WTC11 (cell line): Measurements from ENCODE around the gene TBC1D22A. TPM values are rescaled to one million over a fixed set of nuclear protein-coding genes. Genes with fewer than 3 reads are reported as not detected.

ENCODE experiments used
- ATAC-seq: fragments of 200-7000 bp; cut with Tn5 transposase; 2 replicates; pipeline ENCODE4 v1.10.0; 2021; ENCODE audit warnings: mild to moderate bottlenecking, moderate library complexity
- CTCF ChIA-PET: fragments of 300-600 bp; sonication (Branson Sonifier 250); formaldehyde crosslinking; loops from one replicate; lab custom pipeline; 2021; ENCODE audit warnings: antibody characterized with exemption; lab: Charles Lee
- POLR2A ChIA-PET: fragments of 350-600 bp; sonication (Branson Sonifier 250); formaldehyde crosslinking; loops from one replicate; lab custom pipeline; 2021; ENCODE audit warnings: antibody characterized with exemption; lab: Charles Lee
- DNase-seq: peaks from one replicate; pipeline ENCODE4 v3.0.0; 2021; ENCODE audit warnings: low spot score
- H3K27ac Mint-ChIP-seq: 2 replicates; pipeline ENCODE4 v1.8.0; 2021; ENCODE audit warnings: mixed read lengths
- H3K27me3 Mint-ChIP-seq: 2 replicates; pipeline ENCODE4 v1.8.0; 2021; ENCODE audit warnings: low read depth, mild to moderate bottlenecking, moderate library complexity, mixed read lengths
- H3K36me3 Mint-ChIP-seq: 2 replicates; pipeline ENCODE4 v1.8.0; 2021; ENCODE audit warnings: mixed read lengths
- H3K4me1 Mint-ChIP-seq: 2 replicates; pipeline ENCODE4 v1.8.0; 2022; ENCODE audit warnings: mixed read lengths
- H3K4me3 Mint-ChIP-seq: 2 replicates; pipeline ENCODE4 v1.8.0; 2021; ENCODE audit warnings: mild to moderate bottlenecking, moderate library complexity, mixed read lengths
- H3K9me3 Mint-ChIP-seq: 2 replicates; pipeline ENCODE4 v1.8.0; 2021; ENCODE audit warnings: mixed read lengths
- AR ChIP-seq: fragments of 250-450 bp; sonication (Bioruptor Pico); IDR thresholded peaks from 2 replicates; pipeline ENCODE4 v1.9.0; 2021; ENCODE audit warnings: mild to moderate bottlenecking
- ATF2 ChIP-seq: sonication (generic); formaldehyde crosslinking; IDR thresholded peaks from 2 replicates; pipeline ENCODE4 v1.8.1; 2022; ENCODE audit warnings: low read depth, missing genetic modification reagents, borderline replicate concordance
- ATF3 ChIP-seq: sonication (generic); formaldehyde crosslinking; conservative IDR thresholded peaks from 2 replicates; pipeline ENCODE4 v1.8.1; 2022; ENCODE audit warnings: mild to moderate bottlenecking, missing genetic modification reagents
- CBFB ChIP-seq: sonication (generic); formaldehyde crosslinking; IDR thresholded peaks from 2 replicates; pipeline ENCODE4 v1.8.1; 2022; ENCODE audit warnings: mild to moderate bottlenecking, low read depth, missing genetic modification reagents
- CTCF ChIP-seq: fragments of 200-600 bp; IDR thresholded peaks from 2 replicates; pipeline ENCODE4 v1.8.0; 2022; ENCODE audit warnings: antibody characterized with exemption
- E2F1 ChIP-seq: sonication (generic); formaldehyde crosslinking; IDR thresholded peaks from 2 replicates; pipeline ENCODE4 v1.8.0; 2022; ENCODE audit warnings: mild to moderate bottlenecking, missing genetic modification reagents
- GABPB1 ChIP-seq: sonication (generic); formaldehyde crosslinking; IDR thresholded peaks from 2 replicates; pipeline ENCODE4 v1.8.1; 2023; ENCODE audit warnings: mild to moderate bottlenecking, missing genetic modification reagents
- JAZF1 ChIP-seq: fragments of 250-450 bp; sonication (Bioruptor Pico); IDR thresholded peaks from 2 replicates; pipeline ENCODE4 v1.9.0; 2021; ENCODE audit warnings: moderate library complexity, mild to moderate bottlenecking, inconsistent platforms
- MXD4 ChIP-seq: fragments of 250-450 bp; sonication (Bioruptor Pico); IDR thresholded peaks from 2 replicates; pipeline ENCODE4 v1.8.0; 2021; ENCODE audit warnings: mild to moderate bottlenecking, moderate library complexity, borderline replicate concordance
- NFYB ChIP-seq: sonication (generic); formaldehyde crosslinking; conservative IDR thresholded peaks from 2 replicates; pipeline ENCODE4 v1.8.0; 2022; ENCODE audit warnings: low read depth, missing genetic modification reagents
- NR3C1 ChIP-seq: sonication (generic); formaldehyde crosslinking; conservative IDR thresholded peaks from 2 replicates; pipeline ENCODE4 v1.8.1; 2023; ENCODE audit warnings: low read depth, mild to moderate bottlenecking, missing genetic modification reagents
- TCF7 ChIP-seq: sonication (generic); formaldehyde crosslinking; IDR thresholded peaks from 2 replicates; pipeline ENCODE4 v1.8.0; 2022; ENCODE audit warnings: mild to moderate bottlenecking, low read depth, missing genetic modification reagents, moderate library complexity
- TEAD1 ChIP-seq: sonication (generic); formaldehyde crosslinking; IDR thresholded peaks from 2 replicates; pipeline ENCODE4 v1.8.0; 2022; ENCODE audit warnings: mild to moderate bottlenecking, missing genetic modification reagents
- ZNF121 ChIP-seq: sonication (generic); formaldehyde crosslinking; IDR thresholded peaks from 2 replicates; pipeline ENCODE4 v1.8.0; 2023; ENCODE audit warnings: missing genetic modification reagents
- ZNF219 ChIP-seq: sonication (generic); formaldehyde crosslinking; IDR thresholded peaks from 2 replicates; pipeline ENCODE4 v1.8.0; 2023; ENCODE audit warnings: missing genetic modification reagents, mild to moderate bottlenecking, borderline replicate concordance
- ZNF232 ChIP-seq: sonication (generic); formaldehyde crosslinking; IDR thresholded peaks from 2 replicates; pipeline ENCODE4 v1.8.0; 2022; ENCODE audit warnings: mild to moderate bottlenecking, missing genetic modification reagents
- ZNF263 ChIP-seq: sonication (generic); formaldehyde crosslinking; IDR thresholded peaks from 2 replicates; pipeline ENCODE4 v1.8.1; 2022; ENCODE audit warnings: low read depth, mild to moderate bottlenecking, moderate library complexity, missing genetic modification reagents
- ZNF317 ChIP-seq: sonication (generic); formaldehyde crosslinking; IDR thresholded peaks from 2 replicates; pipeline ENCODE4 v1.8.1; 2023; ENCODE audit warnings: low read depth, mild to moderate bottlenecking, moderate library complexity, missing genetic modification reagents, borderline replicate concordance
- ZNF396 ChIP-seq: fragments of 250-450 bp; sonication (Bioruptor Pico); IDR thresholded peaks from 2 replicates; pipeline ENCODE4 v1.8.0; 2021; ENCODE audit warnings: mild to moderate bottlenecking, moderate library complexity, borderline replicate concordance
- total RNA-seq: library from RNA; stranded (reverse); gene quantifications from 3 replicates; pipeline ENCODE4 v1.2.3, GENCODE V29; 2021

TBC1D22A gene
- total RNA-seq, 1 experiment from 2014 or later, result 18.1 TPM

GRCh38 chr22:47012589-47013370 lies 250.3 kb downstream of the TBC1D22A start:
- Mint-ChIP-seq H3K36me3 (no peaks in the 10 kb centered on the region), H3K27ac (peak overlapping the region; percentile 69), H3K4me3 (no peak overlapping the region), H3K9me3 (no peaks in the 10 kb centered on the region), H3K27me3 (no peaks in the 10 kb centered on the region), H3K4me1 (peaks cover 13% of the 10 kb centered on the region)
- ATAC-seq (peak; percentile 61), DNase-seq (no peak)
- ChIA-PET POLR2A (no interaction called here), CTCF (interaction anchor here (0.6 to 2.2 kb wide), 32 partner anchors 10 to 449 kb away, joined by 3 to 18 read pairs (median 5); no protein-coding TSS in a partner anchor)
- 0 out of 2 replicates have a peak, but pooled peaks have one; percentile 17 for TF ChIP-seq CTCF
- TF ChIP-seq AR, result no peak
- no peak for TF ChIP-seq MXD4 (CRISPR knock-in tag)
- no peak for TF ChIP-seq ZNF219 (CRISPR knock-in tag)
- TF ChIP-seq NR3C1, result no peak
- TF ChIP-seq TEAD1 (CRISPR knock-in tag), result no peak

GRCh38 chr22:47013861-47014635 lies 251.6 kb downstream of the TBC1D22A start:
- no peak for TF ChIP-seq ZNF121 (CRISPR knock-in tag)
- TF ChIP-seq CBFB (CRISPR knock-in tag), result no peak
- TF ChIP-seq ZNF263 (CRISPR knock-in tag), result no peak
- TF ChIP-seq JAZF1, result no peak
- TF ChIP-seq ZNF232, result no peak
- TF ChIP-seq ATF3 (CRISPR knock-in tag), result no peak
- TF ChIP-seq ZNF317 (CRISPR knock-in tag), result no peak
- no peak for TF ChIP-seq NFYB
- TF ChIP-seq ATF2, result no peak
- TF ChIP-seq E2F1 (CRISPR knock-in tag), result no peak
- no peak for TF ChIP-seq TCF7 (CRISPR knock-in tag)
- TF ChIP-seq ZNF396, result no peak
- TF ChIP-seq MXD4 (CRISPR knock-in tag), result no peak
- no peak for TF ChIP-seq GABPB1

More at GRCh38 chr22:47013861-47014635, 251.6 kb downstream of the TBC1D22A start:
- H3K27ac Mint-ChIP-seq, result peak overlapping the region; percentile 18; the same call in 1 of the 2 replicates
- H3K4me1 Mint-ChIP-seq, result peaks cover 13% of the 10 kb centered on the region
- 0 out of 2 replicates have a peak, but pooled peaks cover under 1% of the 10 kb centered on the region for H3K9me3 Mint-ChIP-seq
- ATAC-seq (no peak), DNase-seq (no peak)
- H3K4me3 Mint-ChIP-seq, result no peak overlapping the region
- peaks cover under 1% of the 10 kb centered on the region; the same call in 1 of the 2 replicates for H3K36me3 Mint-ChIP-seq
- CTCF ChIA-PET, result interaction anchor here (0.6 to 2.2 kb wide), 10 partner anchors 9 to 215 kb away, joined by 3 to 18 read pairs (median 8); no protein-coding TSS in a partner anchor
- H3K27me3 Mint-ChIP-seq, result no peaks in the 10 kb centered on the region
- POLR2A ChIA-PET, result interaction anchor here (0.6 kb wide), 1 partner anchor 89 kb away, joined by 6 read pairs; no protein-coding TSS in a partner anchor
